Thyroid gland (tissue), 4 donors: ENCODE data around the gene SPTBN1. TPM values are rescaled to one million over a fixed set of nuclear protein-coding genes. Genes with fewer than 3 reads are reported as not detected.
A peak's percentile ranks its signal among the peaks of the same experiment; 100 is the strongest.

ENCODE experiments used
- DNase-seq, 2 donors: peaks; one replicate each; pipeline ENCODE4 v3.0.0-alpha.2; 2019
- H3K27ac ChIP-seq, 3 donors: fragments of 200-600 bp; sonication (generic); 1 replicate in 2 of 3; 2 replicates in 1 of 3; pipeline ENCODE4 v1.5.1; 2016 to 2019; ENCODE audit warnings: mild to moderate bottlenecking in 1 of 3, moderate library complexity in 1 of 3
- H3K27me3 ChIP-seq: fragments of 200-600 bp; sonication (generic); one replicate; pipeline ENCODE4 v1.5.1; 2019
- H3K36me3 ChIP-seq, 2 donors: fragments of 200-600 bp; sonication (generic); one replicate each; pipeline ENCODE4 v1.5.1; 2016 to 2019
- H3K4me1 ChIP-seq, 2 donors: fragments of 200-600 bp; sonication (generic); one replicate each; pipeline ENCODE4 v1.5.1; 2017 to 2019
- H3K4me3 ChIP-seq, 3 donors: fragments of 200-600 bp; sonication (generic); replicated peaks in 1 of 3; 1 replicate in 2 of 3; 2 replicates in 1 of 3; pipeline ENCODE4 v1.5.1; 2016; ENCODE audit warnings: mild to moderate bottlenecking in 1 of 3
- H3K9me3 ChIP-seq: fragments of 200-600 bp; sonication (generic); one replicate; pipeline ENCODE4 v1.5.1; 2017
- CTCF ChIP-seq, 6 experiments: fragments of 200-600 bp in 3 of 6; fragments of 450-650 bp in 3 of 6; sonication (generic) in 3 of 6; IDR thresholded peaks; one replicate each; pipeline ENCODE4 v1.5.1; 2016 to 2019; ENCODE audit warnings: antibody characterized with exemption in 6 of 6, mild to moderate bottlenecking in 2 of 6, inconsistent platforms in 1 of 6, moderate library complexity in 1 of 6
- POLR2A ChIP-seq, 2 donors: fragments of 450-650 bp; IDR thresholded peaks; one replicate each; pipeline ENCODE4 v1.6.1; 2017; ENCODE audit warnings: antibody characterized with exemption in 2 of 2, mild to moderate bottlenecking in 2 of 2, moderate library complexity in 1 of 2
- WGBS, 2 donors: methylation state at CpG; one replicate each; pipeline ENCODE4 v1.1.5; 2017; 5-methylcytosine and 5-hydroxymethylcytosine counted together
- intact Hi-C: fragments of 100-400 bp; cut with DNase I; formaldehyde crosslinking; loops from one replicate; pipeline ENCODE4 v1.15.1; 2023
- total RNA-seq, 4 donors: library from RNA; depleted of rRNA; stranded (reverse); fragments of >200 nt; gene quantifications; one replicate each; pipeline ENCODE4 v1.2.3, GENCODE V29; 2016

Gene SPTBN1
- total RNA-seq, 4 donors from 2014 or later = 381 to 513 (median 419) TPM

GRCh38 chr2:54416166-54416813, 39.8 kb upstream of the SPTBN1 start:
- WGBS, 2 donors = 57 to 65% methylated on average over 9 of the region's 9 CpGs
- H3K4me3 ChIP-seq = no peak overlapping the region
- H3K36me3 ChIP-seq = no peaks in the 10 kb centered on the region
- no peak for TF ChIP-seq CTCF (IDR thresholded peaks at IDR 0.05)
- peak; percentile 27 to 29 for DNase-seq
- H3K27me3 ChIP-seq = no peaks in the 10 kb centered on the region
- H3K27ac ChIP-seq = peak overlapping the region; percentile 25 to 60 (median 33)
- peaks cover 0 to 9% of the 10 kb centered on the region in 2 donors for H3K4me1 ChIP-seq
- H3K9me3 ChIP-seq = no peaks in the 10 kb centered on the region
- intact Hi-C loops = no loop called here

GRCh38 chr2:54416938-54417337, 39.2 kb upstream of the SPTBN1 start:
- no peaks in the 10 kb centered on the region for H3K36me3 ChIP-seq
- no peak overlapping the region for H3K4me3 ChIP-seq
- no peaks in the 10 kb centered on the region for H3K27me3 ChIP-seq
- no peaks in the 10 kb centered on the region for H3K9me3 ChIP-seq
- H3K27ac ChIP-seq = peak overlapping the region; percentile 25 to 60 (median 31)
- TF ChIP-seq POLR2A (IDR thresholded peaks at IDR 0.05) = no peak
- TF ChIP-seq CTCF (IDR thresholded peaks at IDR 0.05) = no peak
- peaks cover 0 to 9% of the 10 kb centered on the region in 2 donors for H3K4me1 ChIP-seq
- DNase-seq = no peak
- intact Hi-C loops = no loop called here
- WGBS, 2 donors = 85 to 92% methylated on average over 1 of the region's 1 CpG

- 33 to 38% methylated on average over 2 of the region's 2 CpGs for WGBS, 2 donors
- H3K36me3 ChIP-seq = no peaks in the 10 kb centered on the region
- peak in 1 of 2 donors; percentile 41 for DNase-seq
- H3K27me3 ChIP-seq = no peaks in the 10 kb centered on the region
- no peaks in the 10 kb centered on the region for H3K9me3 ChIP-seq
- peaks cover 0 to 9% of the 10 kb centered on the region in 2 donors for H3K4me1 ChIP-seq
- TF ChIP-seq POLR2A (IDR thresholded peaks at IDR 0.05) (no peak), CTCF (IDR thresholded peaks at IDR 0.05) (no peak)
- peak overlapping the region; percentile 8 to 60 (median 31) for H3K27ac ChIP-seq
- H3K4me3 ChIP-seq = no peak overlapping the region
- intact Hi-C loops = no loop called here
Measured at GRCh38 chr2:54417577-54417976, 38.5 kb upstream of the SPTBN1 start.

GRCh38 chr2:54419388-54419787, 36.7 kb upstream of the SPTBN1 start:
- Histone ChIP-seq H3K27me3 (no peaks in the 10 kb centered on the region), H3K4me3 (no peak overlapping the region), H3K27ac (peak overlapping the region in 2 of 3 donors; percentile 24 to 32), H3K9me3 (no peaks in the 10 kb centered on the region), H3K4me1 (peaks cover 0 to 12% of the 10 kb centered on the region in 2 donors), H3K36me3 (no peaks in the 10 kb centered on the region)
- intact Hi-C loops = no loop called here
- 63 to 71% methylated on average over 4 of the region's 4 CpGs for WGBS, 2 donors
- no peak for TF ChIP-seq CTCF (IDR thresholded peaks at IDR 0.05)
- no peak for TF ChIP-seq POLR2A (IDR thresholded peaks at IDR 0.05)
- no peak for DNase-seq

- WGBS, 2 donors = 75 to 81% methylated on average over 9 of the region's 9 CpGs
- H3K27ac ChIP-seq = peak overlapping the region in 1 of 3 donors; percentile 32
- H3K9me3 ChIP-seq = no peaks in the 10 kb centered on the region
- intact Hi-C loops = no loop called here
- no peaks in the 10 kb centered on the region for H3K27me3 ChIP-seq
- TF ChIP-seq CTCF (IDR thresholded peaks at IDR 0.05) (no peak), POLR2A (IDR thresholded peaks at IDR 0.05) (no peak)
- no peaks in the 10 kb centered on the region for H3K36me3 ChIP-seq
- no peak overlapping the region for H3K4me3 ChIP-seq
- DNase-seq = no peak
- peaks cover 0 to 12% of the 10 kb centered on the region in 2 donors for H3K4me1 ChIP-seq
Measured at GRCh38 chr2:54419855-54420523, 36.1 kb upstream of the SPTBN1 start.
